Stomach (tissue), 4 donors: Measurements from ENCODE around the gene CDIP1.

Experiments used
- CTCF ChIP-seq, 7 experiments: fragments of 450-650 bp in 4 of 7; fragments of 200-600 bp in 3 of 7; sonication (generic) in 3 of 7; IDR thresholded peaks; one replicate each; pipeline ENCODE4 v1.5.1; 2016 to 2019; ENCODE audit warnings: antibody characterized with exemption in 7 of 7, control low read depth in 2 of 7, mild to moderate bottlenecking in 1 of 7
- POLR2A ChIP-seq, 4 donors: fragments of 450-650 bp; IDR thresholded peaks; one replicate each; pipeline ENCODE4 v1.6.1; 2016; ENCODE audit warnings: antibody characterized with exemption in 4 of 4, control low read depth in 2 of 4, mild to moderate bottlenecking in 1 of 4, moderate library complexity in 1 of 4
- POLR2AphosphoS5 ChIP-seq, 3 donors: sonication (generic); formaldehyde crosslinking; IDR thresholded peaks; one replicate each; pipeline ENCODE4 v1.6.1; 2016; ENCODE audit warnings: antibody characterized with exemption in 3 of 3

- no peak for TF ChIP-seq POLR2A (IDR thresholded peaks at IDR 0.05)
- TF ChIP-seq POLR2AphosphoS5 (IDR thresholded peaks at IDR 0.05) = no peak
- TF ChIP-seq CTCF (IDR thresholded peaks at IDR 0.05) = no peak
Observed at GRCh38 chr16:4471869-4472268, 66.7 kb downstream of the CDIP1 start.
